Left ventricle myocardium inferior (tissue), 1 donor: ENCODE data around the gene RANGAP1. TPM values are rescaled to one million over a fixed set of nuclear protein-coding genes. Genes with fewer than 3 reads are reported as not detected.

Experiments used
- DNase-seq: peaks from one replicate; pipeline ENCODE4 v3.0.0-alpha.2; 2020
- H3K27ac ChIP-seq: fragments of 200-600 bp; replicated peaks from 2 replicates; pipeline ENCODE4 v1.8.0; 2021
- H3K27me3 ChIP-seq: fragments of 200-600 bp; 2 replicates; pipeline ENCODE4 v1.8.0; 2021; ENCODE audit warnings: low read depth
- H3K36me3 ChIP-seq: fragments of 200-600 bp; 2 replicates; pipeline ENCODE4 v1.8.0; 2021
- H3K4me1 ChIP-seq: fragments of 200-600 bp; 2 replicates; pipeline ENCODE4 v1.8.0; 2021
- H3K4me3 ChIP-seq: fragments of 200-600 bp; 2 replicates; pipeline ENCODE4 v1.8.0; 2021; ENCODE audit warnings: mild to moderate bottlenecking, moderate library complexity
- H3K9me3 ChIP-seq: fragments of 200-600 bp; replicated peaks from 2 replicates; pipeline ENCODE4 v1.8.0; 2021
- CTCF ChIP-seq: fragments of 200-600 bp; IDR thresholded peaks from 2 replicates; pipeline ENCODE4 v1.8.0; 2021; ENCODE audit warnings: antibody characterized with exemption, mild to moderate bottlenecking, borderline replicate concordance
- intact Hi-C: fragments of 100-400 bp; cut with micrococcal nuclease; formaldehyde crosslinking; loops from one replicate; pipeline ENCODE4 v1.11.0; 2022
- long read RNA-seq: library from polyadenylated mRNA; unstranded; transcript quantifications from one replicate; pipeline ENCODE4 v2.0.0, GENCODE V29; 2021
- total RNA-seq: library from RNA; stranded (reverse); fragmentation: NEBNext Ultra II Directional; extraction: Animal tissue kit (Norgen Biotek cat#: 25700); gene quantifications from one replicate; pipeline ENCODE4 v1.2.1, GENCODE V29; 2021
- donor health status: DM: no; HTN: yes; CAD: no; lungs with severe emphysema.

RANGAP1 gene
- 36.4 TPM for total RNA-seq
- long read RNA-seq, transcript RANGAP1-201 (16 exons, 3,060 nt): major isoform, 47 of 93 reads
- long read RNA-seq, partial matches to known transcripts: 19 of 93 reads
- long read RNA-seq, other reads (novel, unspliced or antisense): 27 of 93 reads

- intact Hi-C loops: no loop called here
These were observed at the start of gene RANGAP1 for GRCh38 chr22:41285820-41286638. Gene RANGAP1 (minus strand): TSS chr22:41286187. CDS start chr22:41281044, 5,143 bp downstream.

GRCh38 chr22:41334951-41335635 is 49.1 kb upstream of the RANGAP1 start:
- Histone ChIP-seq H3K4me1 (peaks cover 31% of the 10 kb centered on the region), H3K27ac (peak overlapping the region; percentile 83), H3K36me3 (peaks cover 52% of the 10 kb centered on the region), H3K4me3 (no peak overlapping the region), H3K27me3 (no peaks in the 10 kb centered on the region), H3K9me3 (no peaks in the 10 kb centered on the region)
- DNase-seq: no peak
- TF ChIP-seq CTCF: no peak
- intact Hi-C loops: no loop called here

More at GRCh38 chr22:41285820-41286638, at the start of gene RANGAP1:
- Histone ChIP-seq H3K36me3 (peaks cover 20% of the 10 kb centered on the region), H3K9me3 (no peaks in the 10 kb centered on the region), H3K4me3 (peak within 1 kb of the TSS; percentile 90), H3K27me3 (no peaks in the 10 kb centered on the region), H3K4me1 (peaks cover 29% of the 10 kb centered on the region), H3K27ac (peak within 1 kb of the TSS; percentile 84)
- peak; percentile 98 for DNase-seq
- peak; percentile 51 for TF ChIP-seq CTCF

GRCh38 chr22:41334215-41334614 is 48.2 kb upstream of the RANGAP1 start:
- Histone ChIP-seq H3K4me1 (peaks cover 36% of the 10 kb centered on the region), H3K9me3 (no peaks in the 10 kb centered on the region), H3K27ac (peak overlapping the region; percentile 83), H3K36me3 (peaks cover 52% of the 10 kb centered on the region), H3K27me3 (no peaks in the 10 kb centered on the region), H3K4me3 (no peak overlapping the region)
- intact Hi-C loops: no loop called here
- no peak for DNase-seq
- no peak for TF ChIP-seq CTCF

GRCh38 chr22:41333806-41334205 is 47.8 kb upstream of the RANGAP1 start:
- H3K9me3 ChIP-seq: no peaks in the 10 kb centered on the region
- peaks cover 52% of the 10 kb centered on the region for H3K36me3 ChIP-seq
- no peak for TF ChIP-seq CTCF
- intact Hi-C loops: no loop called here
- H3K4me3 ChIP-seq: no peak overlapping the region
- DNase-seq: no peak
- H3K4me1 ChIP-seq: peaks cover 36% of the 10 kb centered on the region
- peak overlapping the region; percentile 83 for H3K27ac ChIP-seq
- no peaks in the 10 kb centered on the region for H3K27me3 ChIP-seq

- Histone ChIP-seq H3K36me3 (peaks cover 61% of the 10 kb centered on the region), H3K4me1 (peaks cover 36% of the 10 kb centered on the region), H3K9me3 (no peaks in the 10 kb centered on the region), H3K27me3 (no peaks in the 10 kb centered on the region), H3K27ac (no peak overlapping the region), H3K4me3 (no peak overlapping the region)
- no peak for TF ChIP-seq CTCF
- intact Hi-C loops: no loop called here
- no peak for DNase-seq
These were observed 46.4 kb upstream of the RANGAP1 start for GRCh38 chr22:41332217-41332939.
